ENCODE data around the gene SLC27A1. TPM values are rescaled to one million over a fixed set of nuclear protein-coding genes. Genes with fewer than 3 reads are reported as not detected.

Gene SLC27A1
- total RNA-seq, 1 experiment from 2014 or later, result 8.6 TPM

GRCh38 chr19:17532557-17532956, 62.2 kb downstream of the SLC27A1 start:
- ChIA-PET POLR2A (no interaction called here), CTCF (interaction anchor here (0.7 to 5.2 kb wide), 2 partner anchors 35 to 73 kb away, joined by 4 to 43 read pairs; no protein-coding TSS in a partner anchor)
- ATAC-seq, result no peak
- Mint-ChIP-seq H3K9me3 (peaks cover 9% of the 10 kb centered on the region), H3K4me3 (no peak overlapping the region), H3K27me3 (ENCODE audit: low read depth) (peaks cover 13% of the 10 kb centered on the region), H3K36me3 (peaks cover 3% of the 10 kb centered on the region; the same call in 1 of the 2 replicates), H3K27ac (no peak overlapping the region), H3K4me1 (peaks cover 11% of the 10 kb centered on the region)
- TF ChIP-seq MYBL2 (CRISPR knock-in tag; IDR thresholded peaks at IDR 0.05) (no peak), ZNF416 (CRISPR knock-in tag; IDR thresholded peaks at IDR 0.05) (no peak), E2F4 (CRISPR knock-in tag; IDR thresholded peaks at IDR 0.05; ENCODE audit: borderline replicate concordance, low read depth) (no peak), ZNF121 (CRISPR knock-in tag; IDR thresholded peaks at IDR 0.05) (no peak), CREM (CRISPR knock-in tag; IDR thresholded peaks at IDR 0.05) (no peak), ATF1 (CRISPR knock-in tag; IDR thresholded peaks at IDR 0.05) (no peak), ZNF219 (CRISPR knock-in tag; IDR thresholded peaks at IDR 0.05; ENCODE audit: borderline replicate concordance) (no peak)
- DNase-seq (ENCODE audit: low spot score), result no peak

GRCh38 chr19:17534767-17535166, 64.4 kb downstream of the SLC27A1 start:
- TF ChIP-seq FOXP1 (CRISPR knock-in tag; IDR thresholded peaks at IDR 0.05; ENCODE audit: borderline replicate concordance) (no peak), ESRRA (CRISPR knock-in tag; IDR thresholded peaks at IDR 0.05; ENCODE audit: borderline replicate concordance) (no peak), ZNF281 (CRISPR knock-in tag; IDR thresholded peaks at IDR 0.05) (no peak)
- Mint-ChIP-seq H3K27me3 (ENCODE audit: low read depth) (peaks cover 30% of the 10 kb centered on the region), H3K4me1 (peaks cover 15% of the 10 kb centered on the region), H3K27ac (no peak overlapping the region), H3K36me3 (no peaks in the 10 kb centered on the region), H3K9me3 (no peaks in the 10 kb centered on the region), H3K4me3 (no peak overlapping the region)
- ATAC-seq, result no peak
- DNase-seq (ENCODE audit: low spot score), result no peak
- ChIA-PET POLR2A (interaction anchor here (0.6 kb wide), 1 partner anchor 13 kb away, joined by 3 read pairs; no protein-coding TSS in a partner anchor), CTCF (interaction anchor here (0.7 to 1.2 kb wide), 2 partner anchors 39 to 113 kb away, joined by 4 to 5 read pairs; no protein-coding TSS in a partner anchor)

- Mint-ChIP-seq H3K36me3 (no peaks in the 10 kb centered on the region), H3K27ac (no peak overlapping the region), H3K9me3 (no peaks in the 10 kb centered on the region), H3K27me3 (ENCODE audit: low read depth) (peaks cover 41% of the 10 kb centered on the region), H3K4me1 (peaks cover 4% of the 10 kb centered on the region), H3K4me3 (no peak overlapping the region)
- DNase-seq (ENCODE audit: low spot score) (no peak), ATAC-seq (no peak)
- POLR2A ChIA-PET, result no interaction called here
- CTCF ChIA-PET, result interaction anchor here (0.6 kb wide), 1 partner anchor 118 kb away, joined by 3 read pairs; no protein-coding TSS in a partner anchor
- TF ChIP-seq CBFB (CRISPR knock-in tag; IDR thresholded peaks at IDR 0.05; ENCODE audit: low read depth) (no peak), ESRRA (CRISPR knock-in tag; IDR thresholded peaks at IDR 0.05; ENCODE audit: borderline replicate concordance) (no peak), EMX1 (CRISPR knock-in tag; IDR thresholded peaks at IDR 0.05) (no peak), AR (CRISPR knock-in tag; IDR thresholded peaks at IDR 0.05) (no peak), E2F1 (CRISPR knock-in tag; IDR thresholded peaks at IDR 0.05) (no peak), E2F5 (CRISPR knock-in tag; IDR thresholded peaks at IDR 0.05) (no peak), PRDM15 (CRISPR knock-in tag; IDR thresholded peaks at IDR 0.05) (no peak)
Observed at GRCh38 chr19:17536955-17537354, 66.6 kb downstream of the SLC27A1 start.

Data from WTC11 (cell line).